Panc1 (cell line): ENCODE data around the gene DYRK2. TPM values are rescaled to one million over a fixed set of nuclear protein-coding genes. Genes with fewer than 3 reads are reported as not detected.

Experiments
- ATAC-seq: fragments of 200-7000 bp; cut with Tn5 transposase; 2 replicates; pipeline ENCODE4 v1.9.1; 2020; ENCODE audit warnings: mild to moderate bottlenecking, moderate library complexity
- BruUV-seq: library from RNA; stranded (reverse); fragments of 400-500 nt; replicated peaks from 2 replicates; lab custom pipeline; 2021; lab: Mats Ljungman, UMichigan
- CTCF ChIA-PET: fragments of 300-600 bp; sonication (Branson Sonifier 250); formaldehyde crosslinking; loops from one replicate; lab custom pipeline; 2022; ENCODE audit warnings: antibody characterized with exemption; lab: Charles Lee
- POLR2A ChIA-PET: fragments of 300-600 bp; sonication (Branson Sonifier 250); formaldehyde crosslinking; loops from one replicate; lab custom pipeline; 2022; ENCODE audit warnings: antibody characterized with exemption; lab: Charles Lee
- DNase-seq: peaks from one replicate; pipeline ENCODE4 v3.0.0-alpha.2; 2010; ENCODE audit warnings: low read depth, low spot score
- H3K27ac ChIP-seq: 2 replicates; pipeline ENCODE4 v1.5.1; 2011; ENCODE audit warnings: mild to moderate bottlenecking, low read length, inconsistent platforms
- H3K27me3 ChIP-seq: fragments of 200-500 bp; sonication (Bioruptor generic); 2 replicates; pipeline ENCODE4 v1.6.0; 2014; ENCODE audit warnings: low read length, inconsistent platforms; ENCODE audit not compliant: control insufficient read depth, insufficient read depth
- H3K36me3 ChIP-seq: fragments of 200-500 bp; sonication (Bioruptor generic); 2 replicates; pipeline ENCODE4 v1.5.1; 2014; ENCODE audit warnings: inconsistent platforms, mild to moderate bottlenecking, low read length, moderate library complexity; ENCODE audit not compliant: control insufficient read depth, insufficient read depth
- H3K4me1 ChIP-seq: 2 replicates; pipeline ENCODE4 v1.5.1; 2011; ENCODE audit warnings: inconsistent platforms, mild to moderate bottlenecking, low read length, moderate library complexity; ENCODE audit not compliant: control insufficient read depth, insufficient read depth
- H3K4me3 ChIP-seq, 2 experiments: 2 replicates each; pipeline ENCODE4 v1.5.1; 2011 to 2012; ENCODE audit warnings: low read depth in 2 of 2, low read length in 2 of 2, mild to moderate bottlenecking in 2 of 2, inconsistent platforms in 1 of 2, moderate library complexity in 1 of 2
- H3K9me3 ChIP-seq: fragments of 200-500 bp; sonication (Bioruptor generic); 2 replicates; pipeline ENCODE4 v1.5.1; 2014; ENCODE audit warnings: low read depth, mild to moderate bottlenecking, inconsistent platforms, low read length, moderate library complexity; ENCODE audit not compliant: control insufficient read depth, insufficient read depth
- CTCF ChIP-seq: fragments of 450-650 bp; IDR thresholded peaks from 2 replicates; pipeline ENCODE4 v1.5.1; 2017; ENCODE audit warnings: mild to moderate bottlenecking
- POLR2AphosphoS5 ChIP-seq: IDR thresholded peaks from 2 replicates; pipeline ENCODE4 v1.6.1; 2012; ENCODE audit warnings: mild to moderate bottlenecking, low read depth, low read length, moderate library complexity
- SIN3A ChIP-seq: IDR thresholded peaks from 2 replicates; pipeline ENCODE4 v1.6.1; 2012; ENCODE audit warnings: low read depth, mild to moderate bottlenecking, low read length, moderate library complexity, borderline replicate concordance; ENCODE audit not compliant: insufficient read depth
- TCF7L2 ChIP-seq: IDR thresholded peaks from 2 replicates; pipeline ENCODE4 v1.6.1; 2011; ENCODE audit warnings: mild to moderate bottlenecking, low read depth, low read length, inconsistent platforms
- in situ Hi-C: cut with HindIII; loops from 2 replicates; pipeline ENCODE4 v1.10.0; 2016; ENCODE audit warnings: low sequenced_read_pairs, low pct_unique_long_range_greater_than_20kb
- intact Hi-C: fragments of 100-400 bp; cut with micrococcal nuclease; formaldehyde crosslinking; loops from one replicate; pipeline ENCODE4 v1.10.0; 2022; ENCODE audit not compliant: unreplicated experiment
- total RNA-seq: library from RNA; stranded (reverse); gene quantifications from one replicate; pipeline ENCODE4 v1.2.1, GENCODE V29; 2021; ENCODE audit not compliant: unreplicated experiment
- TF ChIP-seq, protein P1 (sequence below), 2 experiments: IDR thresholded peaks; 2 replicates each; pipeline ENCODE4 v1.6.1; 2011 to 2012; ENCODE audit warnings: low read depth in 2 of 2, control low read depth in 1 of 2, low read length in 1 of 2, mild to moderate bottlenecking in 1 of 2, moderate library complexity in 1 of 2; ENCODE audit not compliant: insufficient read depth in 1 of 2

Gene DYRK2
- total RNA-seq, 1 experiment from 2014 or later = 9.9 TPM

GRCh38 chr12:67621926-67622325 is 26.6 kb upstream of the DYRK2 start:
- ATAC-seq = no peak
- no peak for DNase-seq
- Histone ChIP-seq H3K36me3 (no peaks in the 10 kb centered on the region), H3K9me3 (no peaks in the 10 kb centered on the region), H3K27me3 (no peaks in the 10 kb centered on the region; the same call in 1 of the 2 replicates), H3K27ac (no peak overlapping the region), H3K4me1 (no peaks in the 10 kb centered on the region), H3K4me3 (no peak overlapping the region)
- in situ Hi-C loops = no loop called here
- no peak for TF ChIP-seq TCF7L2
- TF ChIP-seq SIN3A = no peak
- TF ChIP-seq CTCF = no peak
- no peak for TF ChIP-seq POLR2AphosphoS5
- ChIA-PET POLR2A (no interaction called here), CTCF (no interaction called here)
- no TSS peak for BruUV-seq
- intact Hi-C loops = no loop called here

- H3K9me3 ChIP-seq = no peaks in the 10 kb centered on the region
- in situ Hi-C loops (no loop called here), intact Hi-C loops (no loop called here)
- H3K4me1 ChIP-seq = no peaks in the 10 kb centered on the region
- ChIA-PET CTCF (no interaction called here), POLR2A (no interaction called here)
- TF ChIP-seq POLR2AphosphoS5 (no peak), TCF7L2 (no peak), CTCF (no peak), SIN3A (no peak)
- TF ChIP-seq, protein P1, sequence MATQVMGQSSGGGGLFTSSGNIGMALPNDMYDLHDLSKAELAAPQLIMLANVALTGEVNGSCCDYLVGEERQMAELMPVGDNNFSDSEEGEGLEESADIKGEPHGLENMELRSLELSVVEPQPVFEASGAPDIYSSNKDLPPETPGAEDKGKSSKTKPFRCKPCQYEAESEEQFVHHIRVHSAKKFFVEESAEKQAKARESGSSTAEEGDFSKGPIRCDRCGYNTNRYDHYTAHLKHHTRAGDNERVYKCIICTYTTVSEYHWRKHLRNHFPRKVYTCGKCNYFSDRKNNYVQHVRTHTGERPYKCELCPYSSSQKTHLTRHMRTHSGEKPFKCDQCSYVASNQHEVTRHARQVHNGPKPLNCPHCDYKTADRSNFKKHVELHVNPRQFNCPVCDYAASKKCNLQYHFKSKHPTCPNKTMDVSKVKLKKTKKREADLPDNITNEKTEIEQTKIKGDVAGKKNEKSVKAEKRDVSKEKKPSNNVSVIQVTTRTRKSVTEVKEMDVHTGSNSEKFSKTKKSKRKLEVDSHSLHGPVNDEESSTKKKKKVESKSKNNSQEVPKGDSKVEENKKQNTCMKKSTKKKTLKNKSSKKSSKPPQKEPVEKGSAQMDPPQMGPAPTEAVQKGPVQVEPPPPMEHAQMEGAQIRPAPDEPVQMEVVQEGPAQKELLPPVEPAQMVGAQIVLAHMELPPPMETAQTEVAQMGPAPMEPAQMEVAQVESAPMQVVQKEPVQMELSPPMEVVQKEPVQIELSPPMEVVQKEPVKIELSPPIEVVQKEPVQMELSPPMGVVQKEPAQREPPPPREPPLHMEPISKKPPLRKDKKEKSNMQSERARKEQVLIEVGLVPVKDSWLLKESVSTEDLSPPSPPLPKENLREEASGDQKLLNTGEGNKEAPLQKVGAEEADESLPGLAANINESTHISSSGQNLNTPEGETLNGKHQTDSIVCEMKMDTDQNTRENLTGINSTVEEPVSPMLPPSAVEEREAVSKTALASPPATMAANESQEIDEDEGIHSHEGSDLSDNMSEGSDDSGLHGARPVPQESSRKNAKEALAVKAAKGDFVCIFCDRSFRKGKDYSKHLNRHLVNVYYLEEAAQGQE (IDR thresholded peaks at IDR 0.05; ENCODE audit: insufficient read depth in 1 of 2, low read depth in 2 of 2, low read length in 1 of 2) = no peak
- H3K27ac ChIP-seq = no peak overlapping the region
- no peaks in the 10 kb centered on the region for H3K36me3 ChIP-seq
- no TSS peak for BruUV-seq
- H3K27me3 ChIP-seq = no peaks in the 10 kb centered on the region; the same call in 1 of the 2 replicates
- no peak for ATAC-seq
- no peak overlapping the region for H3K4me3 ChIP-seq
- DNase-seq = no peak
Observed at GRCh38 chr12:67623259-67623658, 25.3 kb upstream of the DYRK2 start.
